NCI-H526 (cell line): ENCODE data around the gene OXTR.
A peak's percentile ranks its signal among the peaks of the same experiment; 100 is the strongest.

Experiments used
- DNase-seq, 2 experiments: peaks; one replicate each; lab custom pipeline; 2025; lab: John Stamatoyannopoulos, UW

OXTR gene

GRCh38 chr3:8741581-8742261 lies 27.7 kb downstream of the OXTR start:
- no peak for DNase-seq

GRCh38 chr3:8739757-8740504 lies 29.5 kb downstream of the OXTR start:
- no peak for DNase-seq

GRCh38 chr3:8738639-8739038 lies 30.8 kb downstream of the OXTR start:
- no peak for DNase-seq

- DNase-seq, result no peak
Observed at GRCh38 chr3:8737823-8738222, 31.6 kb downstream of the OXTR start.

- DNase-seq, result no peak
Observed at GRCh38 chr3:8737301-8737700, 32.1 kb downstream of the OXTR start.

GRCh38 chr3:8736436-8736835 lies 33.0 kb downstream of the OXTR start:
- DNase-seq, result no peak

GRCh38 chr3:8734908-8735307 lies 34.5 kb downstream of the OXTR start:
- DNase-seq, result no peak

GRCh38 chr3:8734137-8734878 lies 35.1 kb downstream of the OXTR start:
- no peak for DNase-seq

- DNase-seq, result no peak
Observed at GRCh38 chr3:8733332-8734094, 35.9 kb downstream of the OXTR start, which contains the start of gene CAV3. CAV3 (plus strand) TSS chr3:8733802; CDS start chr3:8733877, 75 bp downstream.

- no peak for DNase-seq
Observed at GRCh38 chr3:8732413-8732812, 37.0 kb downstream of the OXTR start.

GRCh38 chr3:8730656-8731055 lies 38.8 kb downstream of the OXTR start:
- no peak for DNase-seq

GRCh38 chr3:8729479-8729878 lies 39.9 kb downstream of the OXTR start:
- DNase-seq, result no peak

GRCh38 chr3:8727605-8728512 lies 41.6 kb downstream of the OXTR start:
- DNase-seq, result no peak

GRCh38 chr3:8724108-8724752 lies 45.2 kb downstream of the OXTR start:
- no peak for DNase-seq

GRCh38 chr3:8723612-8724011 lies 45.8 kb downstream of the OXTR start:
- no peak for DNase-seq

- peak in 1 of 2 experiments; percentile 29 for DNase-seq
Observed at GRCh38 chr3:8722808-8723207, 46.6 kb downstream of the OXTR start.

- DNase-seq, result peak in 1 of 2 experiments; percentile 28
Observed at GRCh38 chr3:8715757-8716156, 53.7 kb downstream of the OXTR start.

- DNase-seq, result peak in 1 of 2 experiments; percentile 13
Observed at GRCh38 chr3:8713901-8714759, 55.3 kb downstream of the OXTR start.

GRCh38 chr3:8712908-8713255 lies 56.5 kb downstream of the OXTR start:
- DNase-seq, result peak; percentile 61 to 82
